Loucy (cell line): ENCODE results near the gene RPL27.

ENCODE experiments used
- EZH2phosphoT487 ChIP-seq: fragments of 200-600 bp; IDR thresholded peaks from 2 replicates; pipeline ENCODE4 v1.6.1; 2018; ENCODE audit warnings: antibody characterized with exemption, mild to moderate bottlenecking, moderate library complexity, borderline replicate concordance
- TF ChIP-seq, protein P1 (sequence below): fragments of 200-600 bp; sonication (generic); conservative IDR thresholded peaks from 2 replicates; pipeline ENCODE4 v1.5.1; 2014; ENCODE audit warnings: mild to moderate bottlenecking, antibody characterized with exemption, low read length

DNA sequence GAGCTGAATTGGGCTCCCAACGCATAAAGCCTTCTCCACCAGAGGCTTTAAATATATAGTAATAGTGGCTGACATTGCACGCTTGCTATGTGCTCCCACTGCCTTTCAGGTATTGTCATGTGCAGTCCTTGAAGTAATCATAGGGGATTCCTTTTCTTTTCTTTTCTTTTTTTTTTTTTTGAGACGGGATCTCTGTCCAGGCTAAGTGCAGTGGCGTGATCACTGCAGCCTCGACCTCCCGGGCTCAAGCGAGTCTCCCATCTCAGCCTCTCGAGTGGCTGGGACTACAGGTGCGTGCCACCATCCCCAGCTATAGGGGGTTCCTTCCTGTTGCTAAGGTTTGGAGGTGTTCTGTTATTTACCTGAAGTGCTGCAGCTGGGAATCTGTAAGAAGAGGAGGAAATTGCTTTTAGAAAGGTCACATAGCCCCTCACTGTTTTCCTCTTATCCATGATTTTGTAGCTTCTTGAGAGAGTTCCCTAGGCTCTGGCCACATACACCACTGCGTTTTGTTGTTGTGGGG lies 845 bp downstream of the RPL27 start:
- TF ChIP-seq, protein P1, sequence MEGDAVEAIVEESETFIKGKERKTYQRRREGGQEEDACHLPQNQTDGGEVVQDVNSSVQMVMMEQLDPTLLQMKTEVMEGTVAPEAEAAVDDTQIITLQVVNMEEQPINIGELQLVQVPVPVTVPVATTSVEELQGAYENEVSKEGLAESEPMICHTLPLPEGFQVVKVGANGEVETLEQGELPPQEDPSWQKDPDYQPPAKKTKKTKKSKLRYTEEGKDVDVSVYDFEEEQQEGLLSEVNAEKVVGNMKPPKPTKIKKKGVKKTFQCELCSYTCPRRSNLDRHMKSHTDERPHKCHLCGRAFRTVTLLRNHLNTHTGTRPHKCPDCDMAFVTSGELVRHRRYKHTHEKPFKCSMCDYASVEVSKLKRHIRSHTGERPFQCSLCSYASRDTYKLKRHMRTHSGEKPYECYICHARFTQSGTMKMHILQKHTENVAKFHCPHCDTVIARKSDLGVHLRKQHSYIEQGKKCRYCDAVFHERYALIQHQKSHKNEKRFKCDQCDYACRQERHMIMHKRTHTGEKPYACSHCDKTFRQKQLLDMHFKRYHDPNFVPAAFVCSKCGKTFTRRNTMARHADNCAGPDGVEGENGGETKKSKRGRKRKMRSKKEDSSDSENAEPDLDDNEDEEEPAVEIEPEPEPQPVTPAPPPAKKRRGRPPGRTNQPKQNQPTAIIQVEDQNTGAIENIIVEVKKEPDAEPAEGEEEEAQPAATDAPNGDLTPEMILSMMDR: no peak
- no peak for TF ChIP-seq EZH2phosphoT487
